ENCODE results near the gene RASSF8.

DNA sequence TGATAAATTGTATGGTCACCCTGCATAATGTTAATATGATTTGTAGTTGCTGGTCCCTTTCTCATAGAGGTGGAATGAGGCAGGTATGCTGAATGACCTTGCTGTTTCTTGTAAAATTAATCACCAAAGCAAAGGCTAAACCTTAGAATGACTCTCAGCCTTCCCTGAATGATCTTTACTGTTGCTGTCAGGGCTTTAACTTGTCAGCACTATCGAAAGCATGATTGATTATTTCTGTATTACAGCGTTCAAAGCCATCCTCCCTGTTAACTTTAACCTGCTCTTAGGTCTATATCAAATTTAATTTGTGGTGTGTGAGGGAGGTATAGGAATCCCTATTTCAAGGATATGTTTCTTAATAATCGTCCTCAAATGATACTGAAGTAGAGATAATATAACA lies 23.1 kb downstream of the RASSF8 start:
- no peak for TF ChIP-seq EZH2 (IDR thresholded peaks at IDR 0.05)
- no peak for TF ChIP-seq CTCF (IDR thresholded peaks at IDR 0.05)
- no peak for TF ChIP-seq EZH2phosphoT487 (IDR thresholded peaks at IDR 0.05)
